Spleen (tissue), 7 donors: ENCODE measurements around the gene ZG16.
A peak's percentile ranks its signal among the peaks of the same experiment; 100 is the strongest.

Experiments used
- POLR2A ChIP-seq, 3 donors: fragments of 450-650 bp; IDR thresholded peaks; one replicate each; pipeline ENCODE4 v1.5.1; 2017; ENCODE audit warnings: antibody characterized with exemption in 3 of 3, mild to moderate bottlenecking in 1 of 3
- POLR2AphosphoS5 ChIP-seq, 3 donors: sonication (generic); formaldehyde crosslinking; IDR thresholded peaks; one replicate each; pipeline ENCODE4 v1.5.1; 2017; ENCODE audit warnings: antibody characterized with exemption in 3 of 3
- TF ChIP-seq, protein P1 (sequence below), 11 experiments: fragments of 200-600 bp in 7 of 11; fragments of 450-650 bp in 4 of 11; sonication (generic) in 4 of 11; IDR thresholded peaks in 8 of 11; conservative IDR thresholded peaks in 3 of 11; 1 replicate in 7 of 11; 2 replicates in 4 of 11; pipeline versions ENCODE4 v1.4.0 to v1.8.0; 2016 to 2021; ENCODE audit warnings: antibody characterized with exemption in 11 of 11, inconsistent platforms in 4 of 11, mild to moderate bottlenecking in 1 of 11
- donor health status: DM: no; HTN: no; CAD: no; lungs with moderate emphysema.
- donor health status: DM: no; HTN: no; CAD: no.
- donor health status: DM: no; HTN: no; CAD: no.

DNA sequence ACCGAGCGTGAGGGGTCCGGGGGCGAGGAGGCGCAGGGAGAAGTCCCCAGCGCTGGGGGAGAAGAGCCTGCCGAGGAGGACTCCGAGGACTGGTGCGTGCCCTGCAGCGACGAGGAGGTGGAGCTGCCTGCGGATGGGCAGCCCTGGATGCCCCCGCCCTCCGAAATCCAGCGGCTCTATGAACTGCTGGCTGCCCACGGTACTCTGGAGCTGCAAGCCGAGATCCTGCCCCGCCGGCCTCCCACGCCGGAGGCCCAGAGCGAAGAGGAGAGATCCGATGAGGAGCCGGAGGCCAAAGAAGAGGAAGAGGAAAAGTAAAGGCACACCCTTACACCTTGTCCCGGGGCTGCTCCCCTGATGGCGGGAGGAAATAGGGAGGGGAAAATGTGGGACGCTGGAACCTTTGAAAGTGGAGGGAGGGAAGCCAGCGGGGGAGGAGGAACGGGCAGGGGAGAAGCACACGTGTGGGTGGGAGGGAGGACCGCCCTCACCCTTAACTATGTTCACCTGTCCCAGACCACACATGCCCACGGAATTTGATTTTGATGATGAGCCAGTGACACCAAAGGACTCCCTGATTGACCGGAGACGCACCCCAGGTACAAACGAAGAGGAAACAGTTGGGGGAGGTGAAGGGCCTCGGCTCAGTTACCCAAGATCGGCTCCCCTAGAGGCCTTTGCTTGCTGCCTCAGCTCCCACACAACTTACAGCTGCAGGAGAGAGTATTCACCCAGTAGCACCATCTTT lies 38.8 kb downstream of the ZG16 start:
- TF ChIP-seq, protein P1, sequence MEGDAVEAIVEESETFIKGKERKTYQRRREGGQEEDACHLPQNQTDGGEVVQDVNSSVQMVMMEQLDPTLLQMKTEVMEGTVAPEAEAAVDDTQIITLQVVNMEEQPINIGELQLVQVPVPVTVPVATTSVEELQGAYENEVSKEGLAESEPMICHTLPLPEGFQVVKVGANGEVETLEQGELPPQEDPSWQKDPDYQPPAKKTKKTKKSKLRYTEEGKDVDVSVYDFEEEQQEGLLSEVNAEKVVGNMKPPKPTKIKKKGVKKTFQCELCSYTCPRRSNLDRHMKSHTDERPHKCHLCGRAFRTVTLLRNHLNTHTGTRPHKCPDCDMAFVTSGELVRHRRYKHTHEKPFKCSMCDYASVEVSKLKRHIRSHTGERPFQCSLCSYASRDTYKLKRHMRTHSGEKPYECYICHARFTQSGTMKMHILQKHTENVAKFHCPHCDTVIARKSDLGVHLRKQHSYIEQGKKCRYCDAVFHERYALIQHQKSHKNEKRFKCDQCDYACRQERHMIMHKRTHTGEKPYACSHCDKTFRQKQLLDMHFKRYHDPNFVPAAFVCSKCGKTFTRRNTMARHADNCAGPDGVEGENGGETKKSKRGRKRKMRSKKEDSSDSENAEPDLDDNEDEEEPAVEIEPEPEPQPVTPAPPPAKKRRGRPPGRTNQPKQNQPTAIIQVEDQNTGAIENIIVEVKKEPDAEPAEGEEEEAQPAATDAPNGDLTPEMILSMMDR (IDR thresholded peaks at IDR 0.05 in 8 of 11, conservative IDR thresholded peaks at IDR 0.05 in 3 of 11): no peak
- no peak for TF ChIP-seq POLR2A (IDR thresholded peaks at IDR 0.05)
- peak in 1 of 3 donors; percentile 5 for TF ChIP-seq POLR2AphosphoS5 (IDR thresholded peaks at IDR 0.05)
